HEK293 (cell line): ENCODE data around the gene GALNT1.

Source experiments
- FEZF1 ChIP-seq: fragments of 450-650 bp; formaldehyde crosslinking; IDR thresholded peaks from 2 replicates; pipeline ENCODE4 v1.5.1; 2016; ENCODE audit warnings: missing biosample characterization, missing genetic modification characterization
- IKZF3 ChIP-seq: fragments of 450-650 bp; IDR thresholded peaks from 2 replicates; pipeline ENCODE4 v1.5.0; 2018; ENCODE audit warnings: missing biosample characterization, mild to moderate bottlenecking, missing genetic modification characterization, moderate library complexity
- OSR2 ChIP-seq: fragments of 450-650 bp; formaldehyde crosslinking; IDR thresholded peaks from 2 replicates; pipeline ENCODE4 v1.5.1; 2016; ENCODE audit warnings: missing biosample characterization, missing genetic modification characterization
- SCRT1 ChIP-seq: fragments of 450-650 bp; formaldehyde crosslinking; IDR thresholded peaks from 2 replicates; pipeline ENCODE4 v1.5.1; 2016; ENCODE audit warnings: missing biosample characterization, missing genetic modification characterization, borderline replicate concordance
- YY2 ChIP-seq: fragments of 450-650 bp; formaldehyde crosslinking; IDR thresholded peaks from 2 replicates; pipeline ENCODE4 v1.5.1; 2016; ENCODE audit warnings: missing biosample characterization, missing genetic modification characterization
- ZBTB17 ChIP-seq: fragments of 450-650 bp; formaldehyde crosslinking; IDR thresholded peaks from 2 replicates; pipeline ENCODE4 v1.5.1; 2016; ENCODE audit warnings: missing biosample characterization, missing genetic modification characterization
- ZBTB21 ChIP-seq: fragments of 450-650 bp; formaldehyde crosslinking; IDR thresholded peaks from 2 replicates; pipeline ENCODE4 v1.5.1; 2017; ENCODE audit warnings: missing biosample characterization, missing genetic modification characterization
- ZBTB48 ChIP-seq: fragments of 450-650 bp; formaldehyde crosslinking; IDR thresholded peaks from 2 replicates; pipeline ENCODE4 v1.5.1; 2016; ENCODE audit warnings: missing biosample characterization, missing genetic modification characterization
- ZBTB8A ChIP-seq: fragments of 450-650 bp; formaldehyde crosslinking; IDR thresholded peaks from 2 replicates; pipeline ENCODE4 v1.5.1; 2016; ENCODE audit warnings: missing biosample characterization, missing genetic modification characterization
- ZNF10 ChIP-seq: fragments of 450-650 bp; formaldehyde crosslinking; IDR thresholded peaks from 2 replicates; pipeline ENCODE4 v1.5.1; 2017; ENCODE audit warnings: missing biosample characterization, missing genetic modification characterization
- ZNF146 ChIP-seq: fragments of 450-650 bp; formaldehyde crosslinking; IDR thresholded peaks from 2 replicates; pipeline ENCODE4 v1.5.1; 2016; ENCODE audit warnings: missing biosample characterization, missing genetic modification characterization
- ZNF223 ChIP-seq: fragments of 450-650 bp; formaldehyde crosslinking; IDR thresholded peaks from 2 replicates; pipeline ENCODE4 v1.5.1; 2016; ENCODE audit warnings: missing biosample characterization, missing genetic modification characterization
- ZNF366 ChIP-seq: fragments of 450-650 bp; formaldehyde crosslinking; conservative IDR thresholded peaks from 2 replicates; pipeline ENCODE4 v1.5.1; 2016; ENCODE audit warnings: missing biosample characterization, missing genetic modification characterization
- ZNF404 ChIP-seq: fragments of 450-650 bp; formaldehyde crosslinking; IDR thresholded peaks from 2 replicates; pipeline ENCODE4 v1.5.1; 2017; ENCODE audit warnings: missing biosample characterization, missing genetic modification characterization
- ZNF426 ChIP-seq: fragments of 450-650 bp; formaldehyde crosslinking; IDR thresholded peaks from 2 replicates; pipeline ENCODE4 v1.5.1; 2017; ENCODE audit warnings: missing biosample characterization, missing genetic modification characterization, mild to moderate bottlenecking, inconsistent platforms, moderate library complexity
- ZNF433 ChIP-seq: fragments of 450-650 bp; formaldehyde crosslinking; IDR thresholded peaks from 2 replicates; pipeline ENCODE4 v1.5.1; 2016; ENCODE audit warnings: missing biosample characterization, missing genetic modification characterization, low read depth
- ZNF792 ChIP-seq: fragments of 450-650 bp; formaldehyde crosslinking; IDR thresholded peaks from 2 replicates; pipeline ENCODE4 v1.5.1; 2016; ENCODE audit warnings: missing biosample characterization, missing genetic modification characterization
- TF ChIP-seq, protein P1 (sequence below): fragments of 450-650 bp; formaldehyde crosslinking; IDR thresholded peaks from 2 replicates; pipeline ENCODE4 v1.5.1; 2016; ENCODE audit warnings: missing biosample characterization, missing genetic modification characterization
- TF ChIP-seq, protein P2 (sequence below): fragments of 450-650 bp; formaldehyde crosslinking; IDR thresholded peaks from 2 replicates; pipeline ENCODE4 v1.5.1; 2016; ENCODE audit warnings: missing biosample characterization, missing genetic modification characterization
- TF ChIP-seq, protein P3 (sequence below): fragments of 450-650 bp; formaldehyde crosslinking; IDR thresholded peaks from 2 replicates; pipeline ENCODE4 v1.5.1; 2017; ENCODE audit warnings: missing biosample characterization, missing genetic modification characterization
- TF ChIP-seq, protein P4 (sequence below): fragments of 450-650 bp; formaldehyde crosslinking; IDR thresholded peaks from 2 replicates; pipeline ENCODE4 v1.5.1; 2016; ENCODE audit warnings: missing biosample characterization, missing genetic modification characterization
- TF ChIP-seq, protein P5 (sequence below): fragments of 450-650 bp; formaldehyde crosslinking; optimal IDR thresholded peaks from 2 replicates; pipeline ENCODE3; 2016; ENCODE audit warnings: missing biosample characterization, mild to moderate bottlenecking, missing genetic modification characterization
- TF ChIP-seq, protein P6 (sequence below): fragments of 450-650 bp; formaldehyde crosslinking; IDR thresholded peaks from 2 replicates; pipeline ENCODE4 v1.5.1; 2016; ENCODE audit warnings: missing biosample characterization, missing genetic modification characterization

GALNT1 gene

DNA sequence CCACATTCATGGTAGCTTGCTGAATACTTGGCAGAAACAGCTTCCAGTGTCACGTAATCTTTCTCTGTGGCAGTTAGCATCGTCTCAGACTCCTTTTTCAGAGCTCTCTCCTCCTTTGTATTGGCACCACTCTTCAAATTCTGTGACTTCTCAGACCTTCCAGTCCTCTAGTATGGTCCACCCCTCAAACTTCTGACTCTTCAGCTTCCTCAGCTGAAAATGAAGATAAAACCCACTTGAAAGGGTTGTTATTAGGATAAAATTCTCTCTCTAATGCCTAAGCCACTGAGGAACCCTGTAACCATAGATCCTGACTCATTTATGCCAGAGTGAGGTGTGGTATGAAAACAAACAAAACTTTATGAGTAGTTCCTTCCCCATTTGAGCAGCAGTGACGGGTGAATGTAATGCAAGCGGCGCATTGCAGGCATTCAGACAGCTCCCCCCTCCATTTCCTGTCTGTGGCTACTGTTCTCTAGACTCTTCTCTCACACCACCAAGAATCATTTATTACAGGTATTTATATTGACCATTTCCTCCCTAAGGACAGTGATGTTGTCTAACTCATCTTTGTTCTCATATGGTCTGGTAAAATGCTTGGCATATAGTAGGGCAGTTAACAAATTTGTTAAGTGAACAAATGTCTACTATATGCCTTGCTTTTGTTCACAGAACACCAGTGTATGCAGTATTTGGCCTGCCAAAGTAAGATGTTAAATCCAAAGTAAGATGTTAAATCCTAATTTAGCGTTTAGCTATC is 35.3 kb downstream of the GALNT1 start (continued):
- TF ChIP-seq, protein P1, sequence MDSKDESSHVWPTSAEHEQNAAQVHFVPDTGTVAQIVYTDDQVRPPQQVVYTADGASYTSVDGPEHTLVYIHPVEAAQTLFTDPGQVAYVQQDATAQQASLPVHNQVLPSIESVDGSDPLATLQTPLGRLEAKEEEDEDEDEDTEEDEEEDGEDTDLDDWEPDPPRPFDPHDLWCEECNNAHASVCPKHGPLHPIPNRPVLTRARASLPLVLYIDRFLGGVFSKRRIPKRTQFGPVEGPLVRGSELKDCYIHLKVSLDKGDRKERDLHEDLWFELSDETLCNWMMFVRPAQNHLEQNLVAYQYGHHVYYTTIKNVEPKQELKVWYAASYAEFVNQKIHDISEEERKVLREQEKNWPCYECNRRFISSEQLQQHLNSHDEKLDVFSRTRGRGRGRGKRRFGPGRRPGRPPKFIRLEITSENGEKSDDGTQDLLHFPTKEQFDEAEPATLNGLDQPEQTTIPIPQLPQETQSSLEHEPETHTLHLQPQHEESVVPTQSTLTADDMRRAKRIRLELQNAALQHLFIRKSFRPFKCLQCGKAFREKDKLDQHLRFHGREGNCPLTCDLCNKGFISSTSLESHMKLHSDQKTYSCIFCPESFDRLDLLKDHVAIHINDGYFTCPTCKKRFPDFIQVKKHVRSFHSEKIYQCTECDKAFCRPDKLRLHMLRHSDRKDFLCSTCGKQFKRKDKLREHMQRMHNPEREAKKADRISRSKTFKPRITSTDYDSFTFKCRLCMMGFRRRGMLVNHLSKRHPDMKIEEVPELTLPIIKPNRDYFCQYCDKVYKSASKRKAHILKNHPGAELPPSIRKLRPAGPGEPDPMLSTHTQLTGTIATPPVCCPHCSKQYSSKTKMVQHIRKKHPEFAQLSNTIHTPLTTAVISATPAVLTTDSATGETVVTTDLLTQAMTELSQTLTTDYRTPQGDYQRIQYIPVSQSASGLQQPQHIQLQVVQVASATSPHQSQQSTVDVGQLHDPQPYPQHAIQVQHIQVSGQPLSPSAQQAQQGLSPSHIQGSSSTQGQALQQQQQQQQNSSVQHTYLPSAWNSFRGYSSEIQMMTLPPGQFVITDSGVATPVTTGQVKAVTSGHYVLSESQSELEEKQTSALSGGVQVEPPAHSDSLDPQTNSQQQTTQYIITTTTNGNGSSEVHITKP (tag by site-specific recombination) = peak; percentile 67
- TF ChIP-seq SCRT1 (tag by site-specific recombination) (no peak), FEZF1 (peak; percentile 88), YY2 (tag by site-specific recombination) (no peak), ZNF426 (tag by site-specific recombination) (no peak), ZNF10 (tag by site-specific recombination) (peak; percentile 72; the same call in 1 of the 2 replicates), ZNF146 (tag by site-specific recombination) (no peak), ZBTB17 (tag by site-specific recombination) (peak; percentile 62), ZNF404 (tag by site-specific recombination) (no peak), ZNF792 (tag by site-specific recombination) (peak; percentile 3), ZNF433 (no peak), OSR2 (tag by site-specific recombination) (peak; percentile 85), IKZF3 (tag by site-specific recombination) (peak; percentile 82), ZNF223 (tag by site-specific recombination) (no peak), ZBTB48 (tag by site-specific recombination) (no peak), ZBTB21 (tag by site-specific recombination) (no peak), ZNF366 (tag by site-specific recombination) (peak; percentile 45; the same call in 1 of the 2 replicates), ZBTB8A (tag by site-specific recombination) (no peak)
- TF ChIP-seq, protein P2, sequence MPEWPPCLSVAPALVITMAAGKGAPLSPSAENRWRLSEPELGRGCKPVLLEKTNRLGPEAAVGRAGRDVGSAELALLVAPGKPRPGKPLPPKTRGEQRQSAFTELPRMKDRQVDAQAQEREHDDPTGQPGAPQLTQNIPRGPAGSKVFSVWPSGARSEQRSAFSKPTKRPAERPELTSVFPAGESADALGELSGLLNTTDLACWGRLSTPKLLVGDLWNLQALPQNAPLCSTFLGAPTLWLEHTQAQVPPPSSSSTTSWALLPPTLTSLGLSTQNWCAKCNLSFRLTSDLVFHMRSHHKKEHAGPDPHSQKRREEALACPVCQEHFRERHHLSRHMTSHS = no peak
- TF ChIP-seq, protein P3, sequence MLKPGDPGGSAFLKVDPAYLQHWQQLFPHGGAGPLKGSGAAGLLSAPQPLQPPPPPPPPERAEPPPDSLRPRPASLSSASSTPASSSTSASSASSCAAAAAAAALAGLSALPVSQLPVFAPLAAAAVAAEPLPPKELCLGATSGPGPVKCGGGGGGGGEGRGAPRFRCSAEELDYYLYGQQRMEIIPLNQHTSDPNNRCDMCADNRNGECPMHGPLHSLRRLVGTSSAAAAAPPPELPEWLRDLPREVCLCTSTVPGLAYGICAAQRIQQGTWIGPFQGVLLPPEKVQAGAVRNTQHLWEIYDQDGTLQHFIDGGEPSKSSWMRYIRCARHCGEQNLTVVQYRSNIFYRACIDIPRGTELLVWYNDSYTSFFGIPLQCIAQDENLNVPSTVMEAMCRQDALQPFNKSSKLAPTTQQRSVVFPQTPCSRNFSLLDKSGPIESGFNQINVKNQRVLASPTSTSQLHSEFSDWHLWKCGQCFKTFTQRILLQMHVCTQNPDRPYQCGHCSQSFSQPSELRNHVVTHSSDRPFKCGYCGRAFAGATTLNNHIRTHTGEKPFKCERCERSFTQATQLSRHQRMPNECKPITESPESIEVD (tag by site-specific recombination) = peak; percentile 34; the same call in 1 of the 2 replicates
- TF ChIP-seq, protein P4, sequence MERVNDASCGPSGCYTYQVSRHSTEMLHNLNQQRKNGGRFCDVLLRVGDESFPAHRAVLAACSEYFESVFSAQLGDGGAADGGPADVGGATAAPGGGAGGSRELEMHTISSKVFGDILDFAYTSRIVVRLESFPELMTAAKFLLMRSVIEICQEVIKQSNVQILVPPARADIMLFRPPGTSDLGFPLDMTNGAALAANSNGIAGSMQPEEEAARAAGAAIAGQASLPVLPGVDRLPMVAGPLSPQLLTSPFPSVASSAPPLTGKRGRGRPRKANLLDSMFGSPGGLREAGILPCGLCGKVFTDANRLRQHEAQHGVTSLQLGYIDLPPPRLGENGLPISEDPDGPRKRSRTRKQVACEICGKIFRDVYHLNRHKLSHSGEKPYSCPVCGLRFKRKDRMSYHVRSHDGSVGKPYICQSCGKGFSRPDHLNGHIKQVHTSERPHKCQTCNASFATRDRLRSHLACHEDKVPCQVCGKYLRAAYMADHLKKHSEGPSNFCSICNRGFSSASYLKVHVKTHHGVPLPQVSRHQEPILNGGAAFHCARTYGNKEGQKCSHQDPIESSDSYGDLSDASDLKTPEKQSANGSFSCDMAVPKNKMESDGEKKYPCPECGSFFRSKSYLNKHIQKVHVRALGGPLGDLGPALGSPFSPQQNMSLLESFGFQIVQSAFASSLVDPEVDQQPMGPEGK (tag by site-specific recombination) = no peak
- TF ChIP-seq, protein P5, sequence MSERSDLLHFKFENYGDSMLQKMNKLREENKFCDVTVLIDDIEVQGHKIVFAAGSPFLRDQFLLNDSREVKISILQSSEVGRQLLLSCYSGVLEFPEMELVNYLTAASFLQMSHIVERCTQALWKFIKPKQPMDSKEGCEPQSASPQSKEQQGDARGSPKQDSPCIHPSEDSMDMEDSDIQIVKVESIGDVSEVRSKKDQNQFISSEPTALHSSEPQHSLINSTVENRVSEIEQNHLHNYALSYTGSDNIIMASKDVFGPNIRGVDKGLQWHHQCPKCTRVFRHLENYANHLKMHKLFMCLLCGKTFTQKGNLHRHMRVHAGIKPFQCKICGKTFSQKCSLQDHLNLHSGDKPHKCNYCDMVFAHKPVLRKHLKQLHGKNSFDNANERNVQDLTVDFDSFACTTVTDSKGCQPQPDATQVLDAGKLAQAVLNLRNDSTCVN (tag by site-specific recombination) = no peak
- TF ChIP-seq, protein P6, sequence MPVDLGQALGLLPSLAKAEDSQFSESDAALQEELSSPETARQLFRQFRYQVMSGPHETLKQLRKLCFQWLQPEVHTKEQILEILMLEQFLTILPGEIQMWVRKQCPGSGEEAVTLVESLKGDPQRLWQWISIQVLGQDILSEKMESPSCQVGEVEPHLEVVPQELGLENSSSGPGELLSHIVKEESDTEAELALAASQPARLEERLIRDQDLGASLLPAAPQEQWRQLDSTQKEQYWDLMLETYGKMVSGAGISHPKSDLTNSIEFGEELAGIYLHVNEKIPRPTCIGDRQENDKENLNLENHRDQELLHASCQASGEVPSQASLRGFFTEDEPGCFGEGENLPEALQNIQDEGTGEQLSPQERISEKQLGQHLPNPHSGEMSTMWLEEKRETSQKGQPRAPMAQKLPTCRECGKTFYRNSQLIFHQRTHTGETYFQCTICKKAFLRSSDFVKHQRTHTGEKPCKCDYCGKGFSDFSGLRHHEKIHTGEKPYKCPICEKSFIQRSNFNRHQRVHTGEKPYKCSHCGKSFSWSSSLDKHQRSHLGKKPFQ (tag by site-specific recombination) = no peak
